ENCODE measurements around the gene SPAG16. TPM values are rescaled to one million over a fixed set of nuclear protein-coding genes. Genes with fewer than 3 reads are reported as not detected.

SPAG16 gene
- polyA plus RNA-seq, 1 of the 3 experiments (the other 2 are of a cell fraction), result 29.5 TPM

DNA sequence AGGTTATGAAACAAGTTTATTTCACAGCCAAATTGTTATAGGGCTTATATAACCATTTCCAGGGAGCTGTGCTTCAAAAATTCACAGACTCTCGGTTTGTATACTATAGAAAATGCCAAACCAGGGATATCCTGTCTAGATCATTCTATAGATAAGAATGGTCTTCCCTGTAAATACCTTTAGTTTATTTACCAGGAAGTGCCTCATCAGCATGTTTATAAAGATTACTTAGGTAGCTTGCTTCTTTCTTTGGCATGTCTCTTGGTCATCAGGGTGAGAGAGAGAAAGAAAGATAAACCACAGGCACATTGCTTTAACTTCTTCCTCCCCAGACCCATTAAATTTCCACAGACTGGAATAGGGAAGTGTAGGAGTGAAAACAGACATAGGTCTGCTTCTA lies 439.4 kb downstream of the SPAG16 start:
- H3K79me2 ChIP-seq (ENCODE audit: insufficient read depth), result no peaks in the 10 kb centered on the region
- H3F3A ChIP-seq (replicated peaks; ENCODE audit: insufficient read depth), result no peaks in the 10 kb centered on the region
- H3K27me3 ChIP-seq (ENCODE audit: insufficient read depth), result no peaks in the 10 kb centered on the region
- H2AFZ ChIP-seq (ENCODE audit: low read depth), result no peak overlapping the region
- no peaks in the 10 kb centered on the region for H3K9me2 ChIP-seq
- H3K4me1 ChIP-seq (ENCODE audit: control insufficient read depth in 1 of 2, insufficient read depth in 2 of 2, low read depth in 1 of 2, low read length in 1 of 2), result no peaks in the 10 kb centered on the region; a peak in 1 of 4 replicates
- no peak overlapping the region for H3K27ac ChIP-seq (ENCODE audit: low read depth in 2 of 2, low read length in 1 of 2)
- ChIA-PET POLR2A (no interaction called here), CTCF (interaction anchor here (1.1 kb wide), 1 partner anchor 14 kb away, joined by 3 read pairs; no protein-coding TSS in a partner anchor)
- no peak for DNase-seq
- TF ChIP-seq GABPA (IDR thresholded peaks at IDR 0.05; ENCODE audit: low read depth), result no peak
- TF ChIP-seq TCF12 (IDR thresholded peaks at IDR 0.05), result no peak
- no peak overlapping the region for H3K4me2 ChIP-seq
- no peak overlapping the region for H3K9ac ChIP-seq
- no peaks in the 10 kb centered on the region for H4K20me1 ChIP-seq (ENCODE audit: insufficient read depth)
- no peaks in the 10 kb centered on the region for H3K36me3 ChIP-seq (replicated peaks in 1 of 2; ENCODE audit: control insufficient read depth in 1 of 2, insufficient read depth in 2 of 2, low read length in 1 of 2)
- H3K9me3 ChIP-seq, result 0 out of 2 replicates have a peak, but pooled peaks cover 3% of the 10 kb centered on the region
- WGBS (ENCODE audit: low lambda C conversion rate), result 29% methylated on average over 1 of the region's 1 CpG
- H3K4me3 ChIP-seq (ENCODE audit: low read depth in 2 of 2, low read length in 1 of 2), result no peak overlapping the region

GRCh38 chr2:213726101-213726500 lies 441.8 kb downstream of the SPAG16 start:
- Histone ChIP-seq H3K9me3 (0 out of 2 replicates have a peak, but pooled peaks cover 3% of the 10 kb centered on the region), H3K27me3 (ENCODE audit: insufficient read depth) (no peaks in the 10 kb centered on the region), H3K9ac (no peak overlapping the region), H3F3A (replicated peaks; ENCODE audit: insufficient read depth) (no peaks in the 10 kb centered on the region), H3K27ac (ENCODE audit: low read depth in 2 of 2, low read length in 1 of 2) (no peak overlapping the region), H4K20me1 (ENCODE audit: insufficient read depth) (no peaks in the 10 kb centered on the region), H3K4me2 (no peak overlapping the region), H3K79me2 (ENCODE audit: insufficient read depth) (no peaks in the 10 kb centered on the region), H3K4me1 (ENCODE audit: control insufficient read depth in 1 of 2, insufficient read depth in 2 of 2, low read depth in 1 of 2, low read length in 1 of 2) (no peaks in the 10 kb centered on the region; a peak in 1 of 4 replicates), H3K4me3 (ENCODE audit: low read depth in 2 of 2, low read length in 1 of 2) (no peak overlapping the region), H3K36me3 (replicated peaks in 1 of 2; ENCODE audit: control insufficient read depth in 1 of 2, insufficient read depth in 2 of 2, low read length in 1 of 2) (no peaks in the 10 kb centered on the region), H2AFZ (ENCODE audit: low read depth) (no peak overlapping the region), H3K9me2 (no peaks in the 10 kb centered on the region)
- no peak for DNase-seq
- TF ChIP-seq MEF2A (IDR thresholded peaks at IDR 0.05; ENCODE audit: borderline replicate concordance, low read depth) (no peak), FOSL2 (IDR thresholded peaks at IDR 0.05; ENCODE audit: borderline replicate concordance, low read depth) (no peak), NFIC (IDR thresholded peaks at IDR 0.05; ENCODE audit: borderline replicate concordance) (no peak), ZBTB33 (IDR thresholded peaks at IDR 0.05; ENCODE audit: borderline replicate concordance, low read depth) (no peak), EP300 (IDR thresholded peaks at IDR 0.05; ENCODE audit: borderline replicate concordance in 1 of 2, low read depth in 1 of 2, low read length in 1 of 2) (no peak), RCOR1 (IDR thresholded peaks at IDR 0.05; ENCODE audit: low read length) (no peak), RXRA (IDR thresholded peaks at IDR 0.05; ENCODE audit: borderline replicate concordance, low read depth) (no peak), SIN3A (IDR thresholded peaks at IDR 0.05; ENCODE audit: borderline replicate concordance, low read depth, low read length) (no peak), FOXJ3 (CRISPR knock-in tag; IDR thresholded peaks at IDR 0.05) (no peak), RFX5 (IDR thresholded peaks at IDR 0.05; ENCODE audit: low read length) (no peak), MAX (IDR thresholded peaks at IDR 0.05; ENCODE audit: low read depth) (no peak), EZH2phosphoT487 (IDR thresholded peaks at IDR 0.05; ENCODE audit: borderline replicate concordance, low read depth) (no peak), RAD21 (IDR thresholded peaks at IDR 0.05; ENCODE audit: low read length) (no peak), JUND (IDR thresholded peaks at IDR 0.05) (no peak), SMC3 (IDR thresholded peaks at IDR 0.05; ENCODE audit: low read depth, low read length) (no peak), FOXM1 (IDR thresholded peaks at IDR 0.05; ENCODE audit: low read depth) (no peak), PBX3 (IDR thresholded peaks at IDR 0.05) (no peak)
- 58% methylated on average over 1 of the region's 1 CpG for WGBS (ENCODE audit: low lambda C conversion rate)
- ChIA-PET CTCF (no interaction called here), POLR2A (no interaction called here)
